ENCODE results near the gene BEGAIN.

DNA sequence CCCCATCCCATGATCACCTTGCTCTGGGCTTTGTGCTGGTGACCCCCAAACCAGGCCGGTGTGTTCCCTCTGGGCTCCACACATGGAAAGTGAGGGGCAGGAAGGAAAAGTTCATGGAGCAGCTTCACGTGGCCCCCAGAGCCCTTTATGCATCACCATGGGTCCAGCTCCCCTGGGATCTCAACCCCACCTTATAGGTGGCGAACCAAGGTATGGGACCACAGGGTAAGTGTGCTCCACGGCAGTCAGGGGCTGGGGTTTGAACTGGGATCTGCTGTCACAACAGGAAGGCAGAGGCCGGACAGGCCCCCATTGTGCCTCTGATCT, 7.4 kb upstream of the BEGAIN start:
- TF ChIP-seq, protein P1, sequence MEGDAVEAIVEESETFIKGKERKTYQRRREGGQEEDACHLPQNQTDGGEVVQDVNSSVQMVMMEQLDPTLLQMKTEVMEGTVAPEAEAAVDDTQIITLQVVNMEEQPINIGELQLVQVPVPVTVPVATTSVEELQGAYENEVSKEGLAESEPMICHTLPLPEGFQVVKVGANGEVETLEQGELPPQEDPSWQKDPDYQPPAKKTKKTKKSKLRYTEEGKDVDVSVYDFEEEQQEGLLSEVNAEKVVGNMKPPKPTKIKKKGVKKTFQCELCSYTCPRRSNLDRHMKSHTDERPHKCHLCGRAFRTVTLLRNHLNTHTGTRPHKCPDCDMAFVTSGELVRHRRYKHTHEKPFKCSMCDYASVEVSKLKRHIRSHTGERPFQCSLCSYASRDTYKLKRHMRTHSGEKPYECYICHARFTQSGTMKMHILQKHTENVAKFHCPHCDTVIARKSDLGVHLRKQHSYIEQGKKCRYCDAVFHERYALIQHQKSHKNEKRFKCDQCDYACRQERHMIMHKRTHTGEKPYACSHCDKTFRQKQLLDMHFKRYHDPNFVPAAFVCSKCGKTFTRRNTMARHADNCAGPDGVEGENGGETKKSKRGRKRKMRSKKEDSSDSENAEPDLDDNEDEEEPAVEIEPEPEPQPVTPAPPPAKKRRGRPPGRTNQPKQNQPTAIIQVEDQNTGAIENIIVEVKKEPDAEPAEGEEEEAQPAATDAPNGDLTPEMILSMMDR (IDR thresholded peaks at IDR 0.05 in 8 of 11, conservative IDR thresholded peaks at IDR 0.05 in 3 of 11): no peak
- TF ChIP-seq POLR2AphosphoS5 (IDR thresholded peaks at IDR 0.05): no peak
- TF ChIP-seq POLR2A (IDR thresholded peaks at IDR 0.05): no peak

Measured in spleen (tissue), 7 donors.